Activated CD8-positive, alpha-beta T cell treated with anti-CD3 and anti-CD28 coated beads for 36 hours (primary cell): Measurements from ENCODE around the gene CPSF4L. TPM values are rescaled to one million over a fixed set of nuclear protein-coding genes. Genes with fewer than 3 reads are reported as not detected.
"Not testable (repeated sequence)": the region's sequence is repeated elsewhere in the genome, so short reads cannot be mapped to it uniquely, and the experiment has no call there.

ENCODE experiments used
- ATAC-seq: fragments of 200-7000 bp; cut with Tn5 transposase; one replicate; pipeline ENCODE4 v1.10.0; 2021; ENCODE audit warnings: mild to moderate bottlenecking, moderate library complexity
- CTCF ChIA-PET: fragments of 350-600 bp; sonication (Branson Sonifier 250); formaldehyde crosslinking; loops from one replicate; lab custom pipeline; 2021; ENCODE audit warnings: antibody characterized with exemption; lab: Charles Lee
- POLR2A ChIA-PET: fragments of 350-600 bp; sonication (Branson Sonifier 250); formaldehyde crosslinking; loops from one replicate; lab custom pipeline; 2021; ENCODE audit warnings: antibody characterized with exemption; lab: Charles Lee
- DNase-seq: peaks from one replicate; pipeline ENCODE4 v3.0.0-alpha.2; 2020
- H3K27ac Mint-ChIP-seq: one replicate; pipeline ENCODE4 v1.8.0; 2021; ENCODE audit warnings: mild to moderate bottlenecking, mixed read lengths
- H3K27me3 Mint-ChIP-seq: one replicate; pipeline ENCODE4 v1.8.0; 2021; ENCODE audit warnings: mixed read lengths
- H3K36me3 Mint-ChIP-seq: one replicate; pipeline ENCODE4 v1.8.0; 2021; ENCODE audit warnings: low read depth, mixed read lengths
- H3K4me1 Mint-ChIP-seq: one replicate; pipeline ENCODE4 v1.8.0; 2021; ENCODE audit warnings: low read depth, mixed read lengths
- H3K4me3 Mint-ChIP-seq: one replicate; pipeline ENCODE4 v1.8.0; 2021; ENCODE audit warnings: mild to moderate bottlenecking, moderate library complexity, mixed read lengths
- H3K9me3 Mint-ChIP-seq: one replicate; pipeline ENCODE4 v1.8.0; 2021; ENCODE audit warnings: mixed read lengths
- CTCF ChIP-seq: fragments of 200-600 bp; IDR thresholded peaks from one replicate; pipeline ENCODE4 v1.8.0; 2022; ENCODE audit warnings: antibody characterized with exemption, mild to moderate bottlenecking
- intact Hi-C: fragments of 100-400 bp; cut with micrococcal nuclease; formaldehyde crosslinking; loops from one replicate; pipeline ENCODE4 v1.10.0; 2022
- total RNA-seq, 2 experiments: library from RNA; stranded (reverse); gene quantifications; one replicate each; pipeline ENCODE4 v1.2.3, GENCODE V29; 2021

Gene CPSF4L, protein sequence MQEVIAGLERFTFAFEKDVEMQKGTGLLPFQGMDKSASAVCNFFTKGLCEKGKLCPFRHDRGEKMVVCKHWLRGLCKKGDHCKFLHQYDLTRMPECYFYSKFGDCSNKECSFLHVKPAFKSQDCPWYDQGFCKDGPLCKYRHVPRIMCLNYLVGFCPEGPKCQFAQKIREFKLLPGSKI
- not detected for total RNA-seq

DNA sequence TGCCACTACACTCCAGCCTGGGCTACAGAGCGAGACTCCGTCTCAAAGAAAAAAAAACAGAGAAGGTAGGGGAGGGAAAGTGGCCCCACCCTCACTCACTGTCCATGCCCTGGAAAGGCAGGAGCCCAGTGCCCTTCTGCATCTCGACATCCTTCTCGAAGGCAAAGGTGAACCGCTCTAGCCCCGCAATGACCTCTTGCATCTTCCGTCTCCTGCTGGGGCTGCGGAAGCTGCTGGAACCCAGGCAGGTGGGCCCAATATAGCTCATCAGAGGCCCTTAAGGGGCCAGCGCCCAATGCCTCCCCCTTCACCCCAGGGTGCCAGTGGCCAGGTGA lies at the start of gene CPSF4L:
Gene CPSF4L (minus strand): TSS at position 264 of the 335 bp plus-strand sequence. CDS start 62 bp downstream, at position 202.
- Mint-ChIP-seq H3K27me3 (no peaks in the 10 kb centered on the region), H3K4me3 (no peak within 1 kb of the TSS), H3K4me1 (no peaks in the 10 kb centered on the region), H3K36me3 (no peaks in the 10 kb centered on the region), H3K9me3 (no peaks in the 10 kb centered on the region), H3K27ac (no peak within 1 kb of the TSS)
- intact Hi-C loops = no loop called here
- POLR2A ChIA-PET = no interaction called here
- no peak for ATAC-seq
- no peak for DNase-seq
- CTCF ChIA-PET = interaction anchor here (1.0 to 11.5 kb wide), 2 partner anchors 109 to 536 kb away, joined by 3 to 157 read pairs; no protein-coding TSS in a partner anchor
- no peak for TF ChIP-seq CTCF

DNA sequence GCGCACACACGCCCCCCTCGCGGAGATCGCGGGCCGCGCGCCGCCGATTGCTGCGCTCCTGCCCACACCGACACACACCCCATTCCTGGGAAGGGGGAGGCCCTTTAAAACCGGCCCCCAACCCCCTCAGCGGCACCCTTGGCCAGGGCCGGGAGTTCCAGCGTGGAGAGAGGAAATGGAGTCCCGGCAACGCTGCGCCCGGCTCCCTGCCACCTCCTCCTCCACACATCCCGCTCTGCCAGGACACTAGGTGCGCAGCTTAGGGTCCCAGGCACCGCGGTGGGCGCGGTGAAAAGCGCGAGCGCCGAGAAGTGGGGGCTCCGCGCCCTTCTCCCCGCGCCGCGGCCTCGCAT lies 49.7 kb upstream of the CPSF4L start:
- DNase-seq = no peak
- Mint-ChIP-seq H3K36me3 (no peaks in the 10 kb centered on the region), H3K27ac (no peak overlapping the region), H3K9me3 (no peaks in the 10 kb centered on the region), H3K27me3 (peaks cover 2% of the 10 kb centered on the region), H3K4me1 (peaks cover 11% of the 10 kb centered on the region), H3K4me3 (peak overlapping the region; percentile 79)
- ATAC-seq = peak; percentile 11
- TF ChIP-seq CTCF = no peak
- ChIA-PET CTCF (interaction anchor here (0.9 to 3.7 kb wide), 13 partner anchors 9 to 585 kb away, joined by 3 to 28 read pairs (median 4); no protein-coding TSS in a partner anchor), POLR2A (interaction anchor here (0.6 to 1.6 kb wide), 4 partner anchors 15 to 119 kb away, joined by 3 to 7 read pairs (median 4); partner anchors contain the start of gene COG1)
- intact Hi-C loops = no loop called here

- H3K9me3 Mint-ChIP-seq = no peaks in the 10 kb centered on the region
- peaks cover 6% of the 10 kb centered on the region for H3K27me3 Mint-ChIP-seq
- H3K36me3 Mint-ChIP-seq = no peaks in the 10 kb centered on the region
- no peak overlapping the region for H3K27ac Mint-ChIP-seq
- DNase-seq = no peak
- ChIA-PET POLR2A (interaction anchor here (0.6 to 1.6 kb wide), 3 partner anchors 12 to 78 kb away, joined by 3 to 7 read pairs (median 3); a partner anchor contains a TSS), CTCF (interaction anchor here (0.8 to 3.7 kb wide), 14 partner anchors 8 to 118 kb away, joined by 3 to 28 read pairs (median 4); no protein-coding TSS in a partner anchor)
- H3K4me3 Mint-ChIP-seq = peak overlapping the region; percentile 79
- TF ChIP-seq CTCF = no peak
- no peak for ATAC-seq
- peaks cover 11% of the 10 kb centered on the region for H3K4me1 Mint-ChIP-seq
- intact Hi-C loops = no loop called here
Observed at GRCh38 chr17:73309727-73310596, 48.3 kb upstream of the CPSF4L start.

GRCh38 chr17:73308959-73309358 lies 47.3 kb upstream of the CPSF4L start:
- peaks cover 11% of the 10 kb centered on the region for H3K4me1 Mint-ChIP-seq
- H3K27ac Mint-ChIP-seq, H3K4me3 Mint-ChIP-seq, H3K27me3 Mint-ChIP-seq, H3K9me3 Mint-ChIP-seq, intact Hi-C loops, H3K36me3 Mint-ChIP-seq, ATAC-seq, POLR2A ChIA-PET, DNase-seq: not testable (repeated sequence)
- CTCF ChIA-PET = interaction anchor here (1.2 to 1.5 kb wide), 2 partner anchors 54 to 61 kb away, joined by 4 read pairs; no protein-coding TSS in a partner anchor

- Mint-ChIP-seq H3K27ac (no peak overlapping the region), H3K9me3 (no peaks in the 10 kb centered on the region), H3K27me3 (peaks cover 13% of the 10 kb centered on the region), H3K4me3 (no peak overlapping the region), H3K4me1 (peaks cover 11% of the 10 kb centered on the region), H3K36me3 (no peaks in the 10 kb centered on the region)
- ATAC-seq (no peak), DNase-seq (no peak)
- CTCF ChIA-PET = interaction anchor here (1.2 to 1.5 kb wide), 2 partner anchors 53 to 62 kb away, joined by 4 read pairs; no protein-coding TSS in a partner anchor
- POLR2A ChIA-PET = no interaction called here
- intact Hi-C loops = no loop called here
- no peak for TF ChIP-seq CTCF
Observed at GRCh38 chr17:73308017-73308823, 46.5 kb upstream of the CPSF4L start.
